NCI-H748 (cell line): ENCODE measurements around the gene ACP6.
A peak's percentile ranks its signal among the peaks of the same experiment; 100 is the strongest.

Experiments
- DNase-seq: peaks from one replicate; lab custom pipeline; 2025; ENCODE audit not compliant: unreplicated experiment; lab: John Stamatoyannopoulos, UW

The ACP6 gene

DNA sequence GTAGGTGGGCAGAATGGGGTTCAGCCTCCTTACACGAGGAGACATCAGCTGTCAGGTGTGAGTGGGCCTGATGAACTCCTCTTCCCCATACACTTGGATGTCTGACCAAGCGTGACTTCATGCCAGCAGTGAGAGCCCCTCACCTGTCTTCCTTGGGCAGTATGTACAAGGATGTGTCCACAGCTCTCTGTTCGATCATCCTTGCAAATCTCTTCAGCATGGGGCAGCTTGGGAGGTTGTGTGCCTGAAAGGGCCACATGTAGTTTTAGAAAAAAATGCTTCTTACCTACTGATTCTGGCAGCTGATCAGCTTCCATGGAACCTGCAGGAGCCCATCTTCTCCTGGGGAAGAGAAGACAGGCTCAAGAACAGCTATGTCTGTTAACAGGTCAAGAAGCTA is 18.0 kb downstream of the ACP6 start:
- no peak for DNase-seq

DNA sequence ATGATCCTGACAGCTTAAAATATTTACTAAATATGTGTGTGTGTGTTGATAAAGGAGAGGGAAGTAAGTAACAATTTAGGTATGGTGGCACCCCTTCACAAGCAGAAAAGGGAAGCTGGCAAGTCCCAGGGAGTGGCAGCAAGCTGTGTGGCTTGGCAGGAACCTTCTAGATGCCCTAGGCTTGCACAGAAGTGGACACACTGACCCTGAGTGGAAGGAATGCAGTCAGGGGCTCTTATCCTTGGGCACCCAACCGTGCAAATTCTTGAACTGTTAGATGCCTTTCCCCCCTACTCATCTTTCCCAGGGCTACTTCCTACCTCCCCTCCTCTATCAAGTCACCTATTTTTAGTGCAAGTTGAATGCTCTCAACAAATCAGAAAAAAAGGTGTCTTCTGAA is 18.9 kb downstream of the ACP6 start:
- no peak for DNase-seq

DNA sequence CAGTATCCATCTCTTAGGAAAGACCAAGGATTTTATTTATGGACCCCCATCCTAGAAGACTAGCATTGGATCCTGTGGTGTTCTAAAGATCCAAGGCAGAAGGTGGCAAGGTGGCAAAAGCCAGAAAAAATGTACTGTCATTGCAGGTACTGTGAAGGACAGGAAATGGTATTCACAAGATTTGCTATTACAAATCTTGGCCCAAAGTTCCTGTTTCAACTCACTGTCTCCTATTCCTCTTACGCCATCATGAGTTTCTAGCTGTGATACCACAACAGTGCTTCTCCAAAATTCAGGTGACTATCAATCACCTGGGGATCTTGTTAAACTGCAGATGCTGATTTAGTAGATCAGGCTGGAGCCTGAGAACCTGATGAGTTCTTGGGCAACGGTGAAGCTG is 21.4 kb downstream of the ACP6 start:
- no peak for DNase-seq

DNA sequence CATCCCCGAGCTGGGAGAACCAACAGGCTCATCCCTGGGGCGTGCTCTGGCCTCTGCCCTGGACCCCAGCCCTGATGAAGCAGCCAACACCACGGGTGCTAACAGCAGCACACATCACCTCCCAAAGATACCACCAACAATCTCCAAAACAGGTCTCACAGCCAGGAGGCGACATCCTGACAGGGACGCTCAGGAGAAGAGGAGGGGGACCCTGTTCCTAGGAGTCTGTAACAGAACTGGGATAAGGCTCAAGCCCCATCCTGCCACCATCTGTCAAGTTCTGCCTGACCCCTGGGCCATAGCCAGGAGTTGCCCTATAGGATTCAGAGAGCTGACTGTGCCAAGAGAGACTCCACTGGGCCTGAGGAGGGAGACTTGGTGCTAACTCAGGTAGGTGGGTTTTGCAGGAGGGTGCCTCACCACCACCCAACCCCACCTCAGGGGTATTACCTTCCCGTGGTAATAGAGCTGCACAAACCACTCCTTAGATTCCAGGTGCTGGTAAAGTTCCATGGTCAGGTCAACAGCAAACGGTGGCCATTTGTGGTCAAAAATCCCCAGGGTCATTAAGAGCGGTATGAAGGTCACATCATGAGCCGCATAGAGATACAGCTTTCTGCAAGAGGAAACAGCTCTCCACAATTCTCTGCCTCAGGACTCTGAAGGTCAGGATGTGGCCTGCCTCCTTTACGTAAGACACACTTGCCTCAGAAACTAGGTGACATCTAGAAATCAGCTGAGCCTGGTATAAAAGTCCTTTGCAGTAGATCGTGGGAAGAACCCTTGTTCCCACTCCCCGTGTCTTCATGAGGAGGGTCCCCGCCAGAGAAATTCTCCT is 22.3 kb downstream of the ACP6 start:
- DNase-seq = no peak

DNA sequence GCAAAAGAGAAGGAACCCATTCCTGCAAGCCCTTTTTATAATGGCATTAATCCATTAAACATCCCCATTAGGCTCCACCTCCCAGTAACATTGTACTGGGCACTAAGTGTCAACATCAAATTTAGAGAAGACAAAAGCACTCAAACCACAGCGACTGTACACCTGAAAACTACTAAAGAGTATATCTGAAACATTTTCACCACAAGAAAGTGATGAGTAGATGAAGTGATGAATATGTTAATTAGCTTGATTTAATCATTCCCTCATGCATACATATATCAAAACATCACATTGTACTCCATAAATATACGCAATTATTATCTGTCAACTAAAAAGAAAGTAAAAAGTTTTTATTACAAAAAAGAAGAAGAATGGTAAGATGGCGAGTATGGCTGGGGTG is 26.4 kb downstream of the ACP6 start:
- DNase-seq = no peak

DNA sequence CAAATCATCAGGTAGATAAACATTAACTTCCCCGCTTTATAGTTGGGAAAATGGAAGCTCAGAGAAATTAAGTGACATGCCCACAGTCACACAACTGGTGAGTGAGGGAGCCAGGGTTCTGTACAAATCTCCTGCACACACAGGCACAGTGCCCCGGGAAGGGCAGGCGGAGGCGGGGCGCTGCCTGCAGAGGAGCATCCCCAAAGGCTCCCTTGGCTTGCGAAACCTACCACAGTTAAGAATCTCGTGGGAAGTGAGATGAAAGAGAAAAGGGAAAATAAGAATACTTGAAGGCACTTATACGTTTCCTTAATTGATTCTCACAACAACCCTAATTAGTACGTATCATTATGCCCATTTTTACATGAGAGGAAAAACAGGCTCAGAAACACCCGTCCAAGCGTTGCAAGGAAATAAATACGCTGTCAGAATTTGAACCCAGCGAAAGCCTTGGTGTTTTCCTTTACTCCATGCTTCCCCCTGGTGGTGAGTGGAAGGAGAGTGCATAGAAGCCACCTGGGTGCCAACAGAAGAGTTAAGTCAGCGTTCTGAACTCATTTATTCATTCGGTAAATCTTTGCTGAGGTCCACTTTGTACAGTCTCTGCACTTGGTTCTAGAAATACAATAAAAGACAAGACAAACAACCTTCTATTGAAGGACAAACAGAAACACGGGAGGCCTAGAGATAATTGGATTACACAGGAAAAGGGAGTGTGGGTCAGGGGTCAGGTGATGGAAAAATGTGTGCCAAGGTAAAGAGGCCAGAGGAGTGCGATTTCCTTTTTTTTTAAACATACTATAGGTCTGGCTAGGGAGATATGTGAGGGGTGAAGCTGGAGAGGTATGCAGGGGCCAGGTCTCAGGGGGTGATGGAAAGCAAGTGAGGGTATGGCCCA is 28.4 kb downstream of the ACP6 start:
- DNase-seq = peak; percentile 66

DNA sequence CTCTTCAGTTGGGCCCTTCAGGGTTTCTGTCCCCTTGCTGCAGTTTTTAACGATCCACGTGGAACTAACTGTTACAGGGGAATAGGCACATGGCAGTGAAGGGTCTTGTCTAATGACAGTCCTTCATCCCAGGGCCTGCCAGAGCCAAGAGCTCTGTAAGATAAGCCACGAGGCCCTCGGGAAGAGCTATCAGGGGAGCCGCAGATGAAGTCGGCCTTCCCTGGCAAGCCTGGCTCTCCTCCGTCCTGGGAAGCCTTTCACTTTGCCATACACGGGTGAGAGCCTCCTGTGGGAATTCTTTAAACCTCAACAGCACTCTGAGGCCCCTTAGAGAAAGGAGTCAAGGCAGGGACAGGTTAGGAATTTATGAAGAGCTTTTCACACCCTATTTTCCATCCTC is 29.0 kb downstream of the ACP6 start:
- no peak for DNase-seq

DNA sequence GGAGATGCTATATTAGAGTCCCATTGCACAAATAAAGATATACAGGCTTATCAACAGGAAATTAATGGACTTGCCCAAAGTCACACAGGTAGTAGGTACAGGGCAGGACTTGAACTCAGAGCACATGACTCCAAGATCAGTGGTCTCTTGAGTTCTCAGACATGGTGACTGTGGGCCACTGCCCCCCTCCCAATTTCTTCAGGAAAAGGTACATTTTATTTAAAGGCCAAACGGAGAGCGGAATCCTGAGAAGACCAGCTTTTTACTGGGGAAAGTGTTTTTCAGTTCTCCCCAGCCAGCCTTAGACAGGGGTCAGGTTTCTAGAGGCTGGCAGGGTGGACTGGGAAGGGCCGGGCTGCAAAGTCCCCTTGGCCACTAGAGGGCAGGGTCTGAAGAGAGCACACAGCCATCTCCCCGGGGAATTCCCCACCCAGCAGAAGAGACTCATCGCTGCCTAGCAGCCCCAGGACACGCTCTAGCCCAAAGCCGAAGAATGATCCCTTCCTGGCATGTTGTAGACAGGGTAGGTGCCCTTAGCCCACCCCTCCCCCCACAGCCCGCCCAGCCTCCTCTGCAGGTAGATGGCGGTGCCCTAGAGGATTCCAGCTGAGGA is 29.7 kb downstream of the ACP6 start:
- peak; percentile 81 for DNase-seq

DNA sequence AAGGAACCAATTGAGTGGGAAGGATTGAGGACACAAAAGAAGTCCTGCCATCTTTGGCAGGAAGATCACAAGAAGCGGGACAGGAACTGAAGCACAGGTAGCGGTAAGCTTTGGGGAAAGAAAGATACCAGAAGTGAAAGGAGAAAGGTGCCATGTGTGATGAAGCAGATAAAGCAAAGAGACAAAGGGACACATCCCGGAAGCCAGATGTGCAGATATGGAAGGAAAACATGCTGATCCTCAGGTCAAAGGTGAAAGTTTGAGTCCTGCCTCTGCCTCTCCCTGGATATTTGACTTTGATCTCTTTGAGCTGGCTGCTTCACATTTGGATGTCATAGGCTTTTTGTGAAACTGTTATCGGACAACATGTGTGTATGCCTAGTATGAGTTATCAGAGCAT is 34.0 kb downstream of the ACP6 start:
- DNase-seq = no peak

DNA sequence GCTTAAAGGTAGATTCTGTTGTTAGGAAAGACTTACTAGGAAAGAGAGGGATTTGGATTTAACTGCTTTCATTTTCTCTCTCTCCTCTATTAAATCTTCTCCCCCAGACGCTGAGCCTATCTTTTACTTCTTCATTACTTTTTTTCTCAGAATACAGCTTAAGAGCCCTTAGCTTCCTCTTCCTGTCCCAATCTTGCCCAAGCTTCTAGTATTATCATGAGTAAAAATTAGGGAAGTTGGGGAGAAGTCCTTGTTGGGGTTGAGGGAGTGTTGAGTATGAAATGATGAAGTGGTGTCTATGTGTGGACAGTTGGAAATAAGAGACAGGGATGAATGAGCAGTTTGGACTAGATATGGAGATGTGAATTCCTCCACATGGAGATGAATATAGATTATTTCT is 35.0 kb downstream of the ACP6 start:
- DNase-seq = no peak

DNA sequence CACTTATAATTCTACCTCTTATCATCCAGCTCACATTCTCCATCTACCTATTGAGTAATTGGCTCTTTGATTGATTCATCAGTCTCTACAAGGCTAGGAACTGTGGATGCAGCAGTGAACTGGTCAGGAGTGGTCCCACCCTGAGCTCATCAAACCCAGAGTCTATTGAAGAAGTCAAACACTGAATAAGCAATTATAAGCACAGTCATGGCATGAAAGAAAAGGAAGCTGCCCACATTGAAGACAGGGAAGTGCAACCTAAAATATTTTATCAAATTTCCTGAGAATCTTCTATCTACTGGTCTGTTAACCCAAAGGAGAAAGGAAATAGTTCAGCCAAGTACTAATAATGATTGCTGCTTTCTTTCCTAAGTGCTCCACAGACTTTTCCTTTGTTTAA is 35.7 kb downstream of the ACP6 start:
- no peak for DNase-seq

DNA sequence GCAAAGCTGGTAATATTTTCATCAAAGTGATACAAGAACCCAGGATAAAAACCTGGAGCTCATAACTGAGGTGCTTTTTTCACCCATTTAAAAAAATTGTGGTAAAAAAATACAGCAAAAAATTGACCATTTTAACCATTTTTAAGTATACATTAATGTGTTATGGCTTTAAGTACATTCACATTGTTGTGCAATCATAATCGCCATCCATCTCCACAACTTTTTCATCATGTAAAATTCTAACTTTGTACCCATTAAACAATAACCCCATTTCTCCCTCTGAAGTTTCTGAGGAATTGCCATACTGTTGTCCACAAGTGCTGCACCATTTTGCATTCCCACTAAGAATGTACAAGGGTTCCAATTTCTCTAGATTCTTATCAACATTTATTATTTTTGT is 36.6 kb downstream of the ACP6 start:
- no peak for DNase-seq

DNA sequence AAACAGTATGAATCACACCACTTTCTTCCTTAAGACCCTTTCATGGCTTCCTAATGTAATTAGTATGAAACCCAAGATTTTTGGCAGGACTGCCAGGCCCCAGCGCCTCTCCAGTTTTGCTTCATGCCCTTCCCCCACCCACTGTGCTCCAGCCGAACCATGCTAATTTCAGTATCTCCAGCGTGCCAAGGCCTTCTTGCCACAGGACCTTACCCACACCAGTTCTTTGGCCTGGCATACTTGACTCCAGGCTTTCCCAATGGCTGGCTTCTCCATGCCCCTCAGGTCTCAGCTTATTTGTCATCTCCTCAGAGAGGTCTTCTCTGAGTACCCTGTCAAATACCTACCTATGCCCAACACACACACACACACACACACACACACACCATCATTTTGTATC is 38.5 kb downstream of the ACP6 start:
- no peak for DNase-seq

DNA sequence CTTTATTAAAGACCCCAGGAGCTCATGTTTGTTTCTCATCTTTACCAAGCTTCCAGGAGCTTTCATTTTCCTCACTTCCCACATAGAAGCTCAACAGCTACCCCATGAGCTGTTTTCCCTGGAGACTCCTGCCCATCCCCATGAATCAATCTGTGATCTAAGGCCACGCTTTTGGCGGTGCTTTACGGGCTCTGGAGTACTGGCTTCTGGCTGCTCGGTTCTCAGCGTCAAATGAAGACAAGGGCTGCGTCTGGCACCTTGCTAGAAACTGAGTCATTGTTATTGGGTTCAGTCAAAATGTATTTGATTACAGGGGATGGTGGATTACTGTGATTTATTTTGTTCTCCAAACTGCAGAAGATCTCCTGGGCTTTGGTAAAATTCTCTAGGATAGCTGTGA is 39.9 kb downstream of the ACP6 start:
- DNase-seq = no peak

DNA sequence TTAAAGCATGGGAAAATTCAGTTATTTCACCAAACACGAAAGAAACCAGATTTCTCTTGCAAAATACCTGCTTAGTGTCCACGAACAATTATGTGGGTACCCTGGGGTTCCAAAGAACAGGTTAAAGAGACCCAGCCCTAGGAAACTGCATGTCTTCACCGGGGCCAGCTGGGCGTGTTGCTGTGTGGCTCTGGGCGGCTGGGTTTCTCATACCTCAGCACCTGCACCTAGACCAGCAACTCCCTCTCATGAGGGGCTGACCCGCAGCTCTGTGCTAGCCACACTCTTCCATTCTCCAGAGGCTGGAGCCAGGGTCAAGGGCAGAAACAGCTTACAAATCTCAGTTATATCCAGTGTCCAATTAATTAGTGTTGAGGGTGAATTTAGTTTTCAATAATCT is 40.3 kb downstream of the ACP6 start:
- DNase-seq = no peak

DNA sequence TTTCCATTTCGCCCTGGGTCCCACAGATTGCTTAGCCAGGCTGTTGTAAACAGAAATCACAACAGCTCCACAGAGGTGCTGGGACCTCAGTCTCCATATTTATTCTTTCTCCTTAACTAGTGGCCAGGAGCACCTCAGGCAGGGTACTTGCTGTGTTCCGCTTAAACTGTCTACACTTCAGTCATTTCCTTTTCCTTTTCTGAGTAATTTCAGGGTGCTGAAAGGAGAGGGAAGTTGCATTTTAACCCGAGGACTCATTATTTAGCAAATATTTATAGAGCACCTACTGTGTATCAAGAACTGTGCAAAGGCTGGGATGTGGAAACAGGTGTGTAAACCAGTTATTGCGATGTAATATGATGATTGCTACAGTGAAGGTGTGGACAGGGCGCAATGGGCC is 41.9 kb downstream of the ACP6 start:
- no peak for DNase-seq

DNA sequence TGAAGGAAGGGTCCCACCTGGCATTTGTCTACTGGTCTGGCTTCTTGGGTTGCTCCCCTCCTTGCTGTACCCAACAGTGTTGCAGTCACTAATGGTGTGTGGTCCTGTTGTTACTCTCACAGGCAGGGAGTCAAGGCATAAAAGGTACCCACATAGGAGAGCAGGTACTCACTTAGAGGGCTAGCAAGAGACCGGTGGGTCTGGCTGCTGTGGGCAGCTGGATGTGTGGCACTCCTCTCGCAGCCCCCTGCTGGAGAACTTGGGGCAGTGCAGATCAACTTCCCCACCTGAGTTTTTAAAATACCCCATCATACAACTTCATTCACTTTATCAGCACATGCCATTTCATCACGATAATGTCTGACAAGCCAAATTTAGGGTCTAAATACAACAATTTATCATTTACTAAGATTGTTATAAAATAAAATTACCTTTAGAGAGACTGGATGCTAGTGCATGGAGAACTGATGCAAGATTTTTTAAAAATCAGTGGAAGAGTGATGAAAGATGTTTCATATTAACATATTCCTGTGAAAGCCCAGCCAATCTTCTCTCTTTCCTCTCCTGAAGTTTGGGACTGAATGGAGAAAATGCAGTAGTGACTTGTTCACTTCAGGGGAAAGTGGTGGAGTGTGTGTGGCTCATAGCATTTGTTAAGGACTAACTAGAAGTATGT is 42.8 kb downstream of the ACP6 start:
- DNase-seq = peak; percentile 90

DNA sequence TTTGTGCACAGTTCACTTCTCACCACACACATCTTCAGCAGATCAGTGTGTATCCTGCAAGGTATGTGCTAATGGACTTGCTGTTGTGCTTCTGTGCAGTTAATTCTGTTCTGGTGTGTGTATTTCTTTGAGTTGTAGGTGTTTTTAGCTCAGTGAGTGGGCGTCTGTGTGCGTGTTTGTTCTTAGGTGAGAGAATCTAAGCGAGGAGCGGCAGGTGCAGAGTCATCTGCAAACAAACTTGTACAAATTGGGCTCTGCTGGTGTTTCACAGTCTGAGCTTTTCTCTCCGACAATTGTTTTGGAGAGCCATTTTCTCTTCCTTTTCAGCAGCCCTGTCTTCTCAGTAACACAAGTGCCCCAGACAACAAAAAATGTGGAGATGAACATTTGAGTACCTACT is 43.6 kb downstream of the ACP6 start:
- peak; percentile 97 for DNase-seq

DNA sequence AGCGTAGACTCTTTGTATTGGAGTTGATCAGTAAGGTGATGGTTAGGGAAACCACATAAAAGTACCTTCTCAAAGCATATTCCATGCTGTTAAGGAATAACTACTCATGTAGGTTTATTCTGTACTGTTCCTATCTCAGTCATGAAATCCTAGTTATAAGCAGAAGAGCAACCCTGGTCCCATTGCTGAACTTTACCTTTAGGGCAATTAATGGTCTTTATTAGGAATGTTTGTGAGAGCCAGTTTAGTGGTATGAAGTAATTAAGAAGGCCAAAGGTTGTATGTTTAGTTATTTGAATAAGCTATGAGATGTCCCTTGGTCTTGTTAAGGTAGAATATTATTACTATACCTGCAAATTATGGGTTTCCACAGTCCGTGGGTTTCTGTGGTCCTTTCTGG is 44.0 kb downstream of the ACP6 start:
- DNase-seq = peak; percentile 32

DNA sequence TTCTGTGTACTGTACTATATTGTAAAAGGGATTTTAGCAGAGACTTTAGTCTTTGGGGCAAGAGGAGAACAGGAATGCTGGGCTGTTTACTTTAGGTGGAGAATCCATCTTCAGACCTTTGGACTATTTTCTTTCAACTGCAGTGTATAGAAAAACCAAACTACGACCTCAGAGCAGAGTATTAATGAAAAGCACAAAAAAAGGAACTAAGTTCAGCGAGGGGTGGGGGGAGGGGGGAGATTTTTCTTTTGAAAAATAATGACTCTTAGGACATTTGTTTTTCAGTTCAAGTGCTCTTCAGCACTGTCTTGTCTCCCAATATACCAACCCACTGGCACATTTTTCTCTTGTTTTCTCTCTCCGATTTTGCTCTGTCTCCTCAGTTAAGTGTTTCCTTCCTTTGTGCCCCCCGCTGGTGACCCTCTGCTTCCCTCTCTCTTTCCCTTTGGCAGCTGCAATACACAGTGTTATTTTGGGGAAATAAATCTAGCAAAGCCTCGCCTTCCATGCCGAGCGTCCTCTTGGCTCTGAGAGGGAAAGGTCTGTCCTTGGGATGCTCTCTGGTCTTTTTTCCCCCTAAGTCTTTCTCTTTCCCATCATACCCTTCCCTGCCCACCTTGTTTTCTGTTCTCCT is 44.8 kb downstream of the ACP6 start:
- peak; percentile 73 for DNase-seq

DNA sequence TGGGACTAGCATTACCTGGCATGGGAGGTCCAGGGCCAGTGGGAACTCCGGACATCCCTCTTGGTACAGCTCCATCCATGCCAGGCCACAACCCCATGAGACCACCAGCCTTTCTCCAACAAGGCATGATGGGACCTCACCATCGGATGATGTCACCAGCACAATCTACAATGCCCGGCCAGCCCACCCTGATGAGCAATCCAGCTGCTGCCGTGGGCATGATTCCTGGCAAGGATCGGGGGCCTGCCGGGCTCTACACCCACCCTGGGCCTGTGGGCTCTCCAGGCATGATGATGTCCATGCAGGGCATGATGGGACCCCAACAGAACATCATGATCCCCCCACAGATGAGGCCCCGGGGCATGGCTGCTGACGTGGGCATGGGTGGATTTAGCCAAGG is 45.8 kb downstream of the ACP6 start:
- no peak for DNase-seq
